ENCODE measurements around the gene PTGIR. TPM values are rescaled to one million over a fixed set of nuclear protein-coding genes. Genes with fewer than 3 reads are reported as not detected.
A peak's percentile ranks its signal among the peaks of the same experiment; 100 is the strongest.

PTGIR gene
- total and polyA plus RNA-seq, 10 of the 15 experiments (the other 5 are each of a cell fraction or from before 2014, with no cell fraction given): 0.34 to 29.1 (median 9.9) TPM

- Histone ChIP-seq H3K27ac (ENCODE audit: control insufficient read depth, insufficient read depth) (no peak within 1 kb of the TSS; the same call in 1 of the 2 replicates), H3K79me2 (ENCODE audit: control insufficient read depth, insufficient read depth, low read length) (no peaks in the 10 kb centered on the region), H3K27me3 (replicated peaks in 1 of 2; ENCODE audit: control insufficient read depth in 2 of 2, insufficient read depth in 2 of 2, low read length in 1 of 2) (peaks cover 3% of the 10 kb centered on the region in 2 experiments; a peak in 3 of 4 replicates), H3K4me2 (ENCODE audit: control insufficient read depth, insufficient read depth) (peak within 1 kb of the TSS; percentile 94), H3K4me1 (ENCODE audit: control insufficient read depth, insufficient read depth, low read length) (peaks cover 22% of the 10 kb centered on the region), H3K4me3 (peak within 1 kb of the TSS; percentile 59), H4K20me1 (ENCODE audit: control insufficient read depth, insufficient read depth) (no peaks in the 10 kb centered on the region), H3K9me3 (replicated peaks; ENCODE audit: control insufficient read depth, insufficient read depth, low read length) (no peaks in the 10 kb centered on the region), H3K9ac (ENCODE audit: control insufficient read depth, insufficient read depth, low read length) (peak within 1 kb of the TSS; percentile 34; the same call in 1 of the 2 replicates), H3K36me3 (ENCODE audit: control insufficient read depth in 2 of 2, insufficient read depth in 2 of 2, low read length in 1 of 2) (no peaks in the 10 kb centered on the region), H2AFZ (ENCODE audit: control insufficient read depth, low read depth, low read length) (peak within 1 kb of the TSS; percentile 69)
- FAIRE-seq (peak; percentile 99), DNase-seq (ENCODE audit: low read depth, low spot score) (peak; percentile 99), ATAC-seq (peak; percentile 97)
- RAD21 ChIA-PET (ENCODE audit: unreplicated experiment): interaction anchor here (0.6 to 4.4 kb wide), 25 partner anchors 9 to 1156 kb away, joined by 3 to 245 read pairs (median 6); partner anchors contain the start of genes CALM3, FKRP, PRKD2 and PTGIR
- BruUV-seq (replicated peaks): no TSS peak
- CTCF ChIA-PET: interaction anchor here (1.0 to 11.5 kb wide), 30 partner anchors 9 to 313 kb away, joined by 3 to 434 read pairs (median 8); partner anchors contain the start of gene CALM3
- in situ Hi-C loops (cut with MboI) (loop anchor here (5.0 kb wide), 1 partner anchor 49 kb away; no protein-coding TSS in a partner anchor), intact Hi-C loops (cut with micrococcal nuclease; ENCODE audit: unreplicated experiment) (no loop called here)
- POLR2A ChIA-PET: interaction anchor here (0.6 to 2.1 kb wide), 9 partner anchors 9 to 73 kb away, joined by 3 to 30 read pairs (median 6); partner anchors contain the start of gene PTGIR
- 2% methylated on average over 41 of the region's 61 CpGs for WGBS (ENCODE audit: insufficient coverage, insufficient replicate concordance, low lambda C conversion rate, missing lambda C conversion rate)
- SMC1A ChIA-PET (ENCODE audit: uncharacterized antibody, unreplicated experiment): interaction anchor here (0.9 to 7.7 kb wide), 20 partner anchors 8 to 313 kb away, joined by 3 to 286 read pairs (median 6); partner anchors contain the start of genes CALM3, GNG8 and PTGIR
- peak; percentile 68 for TF ChIP-seq IRF3 (IDR thresholded peaks at IDR 0.05)
- TF ChIP-seq RB1 (IDR thresholded peaks at IDR 0.05; ENCODE audit: borderline replicate concordance): no peak
- TF ChIP-seq NFYB (IDR thresholded peaks at IDR 0.05; ENCODE audit: insufficient read depth, low read depth, low read length): peak; percentile 67; the same call in 1 of the 2 replicates
- no peak for TF ChIP-seq BMI1 (IDR thresholded peaks at IDR 0.05; ENCODE audit: borderline replicate concordance)
- peak; percentile 76 for TF ChIP-seq MEF2A (IDR thresholded peaks at IDR 0.05; ENCODE audit: insufficient read depth, low read depth, low read length)
- TF ChIP-seq RELA (IDR thresholded peaks at IDR 0.05; ENCODE audit: borderline replicate concordance, partially characterized antibody): peak; percentile 46
- peak; percentile 76; the same call in 1 of the 2 replicates for TF ChIP-seq CHD2 (IDR thresholded peaks at IDR 0.05; ENCODE audit: borderline replicate concordance, low read depth, low read length)
- 0 out of 2 replicates have a peak, but pooled peaks have one; percentile 33 for TF ChIP-seq MXI1 (IDR thresholded peaks at IDR 0.05; ENCODE audit: low read depth, low read length)
- peak; percentile 36; the same call in 1 of the 3 replicates for TF ChIP-seq POU2F2 (IDR thresholded peaks at IDR 0.05; ENCODE audit: borderline replicate concordance, low read depth, low read length)
- no peak for TF ChIP-seq NFYA (IDR thresholded peaks at IDR 0.05; ENCODE audit: borderline replicate concordance, low read depth, low read length)
- TF ChIP-seq SRF (IDR thresholded peaks at IDR 0.05; ENCODE audit: low read depth in 2 of 2, low read length in 2 of 2): 0 out of 4 replicates have a peak, but pooled peaks of 1 of the 2 experiments have one; percentile 52
- peak; percentile 75 for TF ChIP-seq FOXK2 (IDR thresholded peaks at IDR 0.05)
- TF ChIP-seq SP1 (IDR thresholded peaks at IDR 0.05; ENCODE audit: low read depth, low read length): peak; percentile 92
- peak; percentile 93 for TF ChIP-seq CREB1 (IDR thresholded peaks at IDR 0.05; ENCODE audit: low read depth)
- TF ChIP-seq, protein P1, sequence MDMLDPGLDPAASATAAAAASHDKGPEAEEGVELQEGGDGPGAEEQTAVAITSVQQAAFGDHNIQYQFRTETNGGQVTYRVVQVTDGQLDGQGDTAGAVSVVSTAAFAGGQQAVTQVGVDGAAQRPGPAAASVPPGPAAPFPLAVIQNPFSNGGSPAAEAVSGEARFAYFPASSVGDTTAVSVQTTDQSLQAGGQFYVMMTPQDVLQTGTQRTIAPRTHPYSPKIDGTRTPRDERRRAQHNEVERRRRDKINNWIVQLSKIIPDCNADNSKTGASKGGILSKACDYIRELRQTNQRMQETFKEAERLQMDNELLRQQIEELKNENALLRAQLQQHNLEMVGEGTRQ (IDR thresholded peaks at IDR 0.05; ENCODE audit: borderline replicate concordance, low read depth, low read length): peak; percentile 63
- TF ChIP-seq, protein P2, sequence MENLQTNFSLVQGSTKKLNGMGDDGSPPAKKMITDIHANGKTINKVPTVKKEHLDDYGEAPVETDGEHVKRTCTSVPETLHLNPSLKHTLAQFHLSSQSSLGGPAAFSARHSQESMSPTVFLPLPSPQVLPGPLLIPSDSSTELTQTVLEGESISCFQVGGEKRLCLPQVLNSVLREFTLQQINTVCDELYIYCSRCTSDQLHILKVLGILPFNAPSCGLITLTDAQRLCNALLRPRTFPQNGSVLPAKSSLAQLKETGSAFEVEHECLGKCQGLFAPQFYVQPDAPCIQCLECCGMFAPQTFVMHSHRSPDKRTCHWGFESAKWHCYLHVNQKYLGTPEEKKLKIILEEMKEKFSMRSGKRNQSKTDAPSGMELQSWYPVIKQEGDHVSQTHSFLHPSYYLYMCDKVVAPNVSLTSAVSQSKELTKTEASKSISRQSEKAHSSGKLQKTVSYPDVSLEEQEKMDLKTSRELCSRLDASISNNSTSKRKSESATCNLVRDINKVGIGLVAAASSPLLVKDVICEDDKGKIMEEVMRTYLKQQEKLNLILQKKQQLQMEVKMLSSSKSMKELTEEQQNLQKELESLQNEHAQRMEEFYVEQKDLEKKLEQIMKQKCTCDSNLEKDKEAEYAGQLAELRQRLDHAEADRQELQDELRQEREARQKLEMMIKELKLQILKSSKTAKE (IDR thresholded peaks at IDR 0.05; ENCODE audit: low read depth, poor library complexity, severe bottlenecking): no peak
- peak; percentile 41; the same call in 1 of the 2 replicates for TF ChIP-seq TCF12 (IDR thresholded peaks at IDR 0.05; ENCODE audit: low read depth, low read length)
- no peak for TF ChIP-seq KLF5 (IDR thresholded peaks at IDR 0.05; ENCODE audit: partially characterized antibody)
- no peak for TF ChIP-seq RBBP5 (conservative IDR thresholded peaks at IDR 0.05)
- TF ChIP-seq HDGF (IDR thresholded peaks at IDR 0.05): peak; percentile 100
Observed at GRCh38 chr19:46661020-46661731, 36.3 kb upstream of the PTGIR start, which contains the start of gene DACT3. Gene DACT3, minus strand, starts transcription at chr19:46661182. Its CDS starts 118 bp downstream, at chr19:46661064.

Data from GM12878 (cell line).